Esophagus muscularis mucosa (tissue), 3 donors: ENCODE data around the gene MICB.

Source experiments
- POLR2A ChIP-seq: fragments of 450-650 bp; IDR thresholded peaks from one replicate; pipeline ENCODE4 v1.6.1; 2017; ENCODE audit warnings: antibody characterized with exemption, moderate library complexity, mild to moderate bottlenecking, low read depth
- POLR2AphosphoS5 ChIP-seq, 2 donors: sonication (generic); formaldehyde crosslinking; IDR thresholded peaks; one replicate each; pipeline ENCODE4 v1.6.1; 2017; ENCODE audit warnings: antibody characterized with exemption in 2 of 2
- TF ChIP-seq, protein P1 (sequence below), 3 experiments: fragments of 200-600 bp in 2 of 3; fragments of 450-650 bp in 1 of 3; sonication (generic) in 2 of 3; IDR thresholded peaks; one replicate each; pipeline ENCODE4 v1.5.1; 2017 to 2019; ENCODE audit warnings: antibody characterized with exemption in 3 of 3, mild to moderate bottlenecking in 2 of 3, moderate library complexity in 1 of 3

DNA sequence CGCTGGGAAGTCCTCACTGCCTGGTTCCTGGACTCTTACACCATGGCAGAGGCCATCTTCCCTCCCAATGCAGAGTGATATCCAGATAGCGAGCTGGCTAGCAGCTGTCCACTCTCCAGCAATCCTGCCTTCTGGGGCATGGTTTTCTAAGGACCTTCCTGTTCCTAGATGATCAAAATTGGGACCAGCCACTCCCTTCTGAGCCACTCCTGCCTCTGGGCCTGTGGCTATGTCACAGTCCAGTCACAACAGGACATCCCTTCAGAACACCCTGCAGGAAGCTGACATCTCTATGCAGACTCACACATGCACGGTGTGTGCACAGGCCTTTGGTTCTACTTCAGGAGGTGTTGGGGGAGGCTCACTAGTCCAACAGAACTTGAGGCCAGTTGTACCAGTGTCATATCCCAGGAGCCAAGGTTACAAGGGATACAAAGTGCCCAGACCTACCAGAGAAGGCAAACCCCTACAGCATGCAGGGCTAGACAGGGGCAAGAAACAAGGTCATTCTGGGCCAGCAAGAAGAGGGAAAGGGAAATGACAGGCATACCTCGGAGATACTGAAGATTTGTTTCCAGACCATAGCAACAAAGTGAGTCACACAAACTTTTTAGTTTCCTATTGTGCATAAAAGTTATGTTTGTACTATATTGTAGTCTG, 28.1 kb downstream of the MICB start:
- TF ChIP-seq POLR2A, result no peak
- TF ChIP-seq, protein P1, sequence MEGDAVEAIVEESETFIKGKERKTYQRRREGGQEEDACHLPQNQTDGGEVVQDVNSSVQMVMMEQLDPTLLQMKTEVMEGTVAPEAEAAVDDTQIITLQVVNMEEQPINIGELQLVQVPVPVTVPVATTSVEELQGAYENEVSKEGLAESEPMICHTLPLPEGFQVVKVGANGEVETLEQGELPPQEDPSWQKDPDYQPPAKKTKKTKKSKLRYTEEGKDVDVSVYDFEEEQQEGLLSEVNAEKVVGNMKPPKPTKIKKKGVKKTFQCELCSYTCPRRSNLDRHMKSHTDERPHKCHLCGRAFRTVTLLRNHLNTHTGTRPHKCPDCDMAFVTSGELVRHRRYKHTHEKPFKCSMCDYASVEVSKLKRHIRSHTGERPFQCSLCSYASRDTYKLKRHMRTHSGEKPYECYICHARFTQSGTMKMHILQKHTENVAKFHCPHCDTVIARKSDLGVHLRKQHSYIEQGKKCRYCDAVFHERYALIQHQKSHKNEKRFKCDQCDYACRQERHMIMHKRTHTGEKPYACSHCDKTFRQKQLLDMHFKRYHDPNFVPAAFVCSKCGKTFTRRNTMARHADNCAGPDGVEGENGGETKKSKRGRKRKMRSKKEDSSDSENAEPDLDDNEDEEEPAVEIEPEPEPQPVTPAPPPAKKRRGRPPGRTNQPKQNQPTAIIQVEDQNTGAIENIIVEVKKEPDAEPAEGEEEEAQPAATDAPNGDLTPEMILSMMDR (IDR thresholded peaks at IDR 0.05), result no peak
- no peak for TF ChIP-seq POLR2AphosphoS5 (IDR thresholded peaks at IDR 0.05)
